ENCODE results near the gene TLR1.

GRCh38 chr4:38765382-38765781 lies 39.2 kb downstream of the TLR1 start:
- no peak for TF ChIP-seq CTCF (IDR thresholded peaks at IDR 0.05)
- TF ChIP-seq ATF3 (CRISPR knock-in tag; conservative IDR thresholded peaks at IDR 0.05): no peak
- TF ChIP-seq NR2C2 (CRISPR knock-in tag; IDR thresholded peaks at IDR 0.05): no peak
- TF ChIP-seq ZNF416 (CRISPR knock-in tag; IDR thresholded peaks at IDR 0.05): no peak
- TF ChIP-seq TEAD1 (CRISPR knock-in tag; IDR thresholded peaks at IDR 0.05): no peak
- TF ChIP-seq CREB1 (CRISPR knock-in tag; IDR thresholded peaks at IDR 0.05): no peak
- TF ChIP-seq ATF1 (CRISPR knock-in tag; IDR thresholded peaks at IDR 0.05): no peak
- TF ChIP-seq FOXK1 (CRISPR knock-in tag; IDR thresholded peaks at IDR 0.05): no peak
- TF ChIP-seq ZNF121 (CRISPR knock-in tag; IDR thresholded peaks at IDR 0.05): no peak
- TF ChIP-seq GABPB1 (CRISPR knock-in tag; IDR thresholded peaks at IDR 0.05): no peak
